ENCODE data around the gene ESF1.

The ESF1 gene

GRCh38 chr20:13800728-13801134 is 16.0 kb upstream of the ESF1 start:
- Mint-ChIP-seq H3K36me3 (ENCODE audit: low read depth) (peaks cover 83% of the 10 kb centered on the region), H3K4me1 (ENCODE audit: low read depth) (no peaks in the 10 kb centered on the region), H3K27me3 (no peaks in the 10 kb centered on the region), H3K27ac (no peak overlapping the region), H3K9me3 (no peaks in the 10 kb centered on the region), H3K4me3 (no peak overlapping the region)
- intact Hi-C loops (cut with micrococcal nuclease) = no loop called here

GRCh38 chr20:13799974-13800373 is 15.3 kb upstream of the ESF1 start:
- Mint-ChIP-seq H3K4me1 (ENCODE audit: low read depth) (no peaks in the 10 kb centered on the region), H3K36me3 (ENCODE audit: low read depth) (peaks cover 87% of the 10 kb centered on the region), H3K4me3 (no peak overlapping the region), H3K27ac (no peak overlapping the region), H3K27me3 (no peaks in the 10 kb centered on the region), H3K9me3 (no peaks in the 10 kb centered on the region)
- intact Hi-C loops (cut with micrococcal nuclease) = no loop called here

GRCh38 chr20:13799040-13799439 is 14.3 kb upstream of the ESF1 start:
- H3K4me1 Mint-ChIP-seq (ENCODE audit: low read depth) = no peaks in the 10 kb centered on the region
- H3K36me3 Mint-ChIP-seq (ENCODE audit: low read depth) = peaks cover 87% of the 10 kb centered on the region
- no peak overlapping the region for H3K27ac Mint-ChIP-seq
- H3K27me3 Mint-ChIP-seq = no peaks in the 10 kb centered on the region
- no peak overlapping the region for H3K4me3 Mint-ChIP-seq
- intact Hi-C loops (cut with micrococcal nuclease) = no loop called here
- no peaks in the 10 kb centered on the region for H3K9me3 Mint-ChIP-seq

- Mint-ChIP-seq H3K27ac (no peak overlapping the region), H3K4me3 (no peak overlapping the region), H3K4me1 (ENCODE audit: low read depth) (no peaks in the 10 kb centered on the region), H3K36me3 (ENCODE audit: low read depth) (peaks cover 91% of the 10 kb centered on the region), H3K27me3 (no peaks in the 10 kb centered on the region), H3K9me3 (no peaks in the 10 kb centered on the region)
- intact Hi-C loops (cut with micrococcal nuclease) = no loop called here
These were observed 9.9 kb upstream of the ESF1 start for GRCh38 chr20:13794667-13795066.

GRCh38 chr20:13793001-13793400 is 8.3 kb upstream of the ESF1 start:
- Mint-ChIP-seq H3K36me3 (ENCODE audit: low read depth) (peaks cover 85% of the 10 kb centered on the region), H3K4me1 (ENCODE audit: low read depth) (no peaks in the 10 kb centered on the region), H3K4me3 (no peak overlapping the region), H3K27me3 (no peaks in the 10 kb centered on the region), H3K9me3 (no peaks in the 10 kb centered on the region), H3K27ac (no peak overlapping the region)
- intact Hi-C loops (cut with micrococcal nuclease) = no loop called here

DNA sequence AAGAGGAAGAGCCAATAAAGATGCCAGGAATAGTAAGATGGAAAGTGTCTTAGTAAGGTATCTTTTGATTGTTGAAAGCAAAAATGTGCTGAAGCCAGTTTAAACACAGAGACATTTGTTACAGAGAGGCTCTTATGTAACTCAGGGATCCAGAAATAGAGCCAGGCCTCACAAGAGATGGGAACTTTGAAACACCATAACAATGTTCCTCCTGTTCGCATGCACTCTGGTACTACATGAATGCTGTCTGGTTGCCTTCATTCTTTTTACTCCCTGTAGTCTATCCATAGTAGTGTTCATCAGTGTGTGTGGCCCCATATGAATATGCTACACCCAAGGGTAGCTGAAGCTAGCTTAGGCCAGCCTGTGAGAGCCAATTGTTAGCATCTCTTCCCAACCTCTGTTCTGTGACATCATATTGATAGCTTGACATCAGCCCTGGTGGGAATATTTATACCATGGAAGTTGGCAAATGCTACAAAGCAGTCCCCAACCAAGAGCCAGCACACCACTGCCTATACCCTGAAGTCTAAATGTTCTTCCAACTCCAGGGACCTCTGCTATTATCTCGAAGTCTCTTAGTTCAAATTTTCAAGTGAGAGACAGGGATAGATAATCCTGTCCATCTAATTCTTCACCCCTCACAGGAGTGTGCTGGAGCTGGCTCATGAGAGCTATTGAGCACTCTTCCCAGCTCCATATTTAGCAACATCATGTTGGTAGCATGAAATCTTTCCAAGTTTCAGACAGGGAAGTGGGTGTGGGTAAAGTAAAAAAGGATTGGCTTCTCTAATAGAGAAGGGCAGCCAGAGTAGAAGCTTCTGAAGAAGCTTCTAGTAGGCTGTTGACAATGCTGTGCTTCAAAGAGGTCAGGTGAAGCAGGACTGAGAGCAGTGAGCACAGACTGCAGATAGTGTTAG is 7.1 kb upstream of the ESF1 start:
- intact Hi-C loops (cut with micrococcal nuclease) = no loop called here
- H3K9me3 Mint-ChIP-seq = no peaks in the 10 kb centered on the region
- no peak overlapping the region for H3K4me3 Mint-ChIP-seq
- H3K4me1 Mint-ChIP-seq (ENCODE audit: low read depth) = peaks cover 6% of the 10 kb centered on the region
- peaks cover 77% of the 10 kb centered on the region for H3K36me3 Mint-ChIP-seq (ENCODE audit: low read depth)
- H3K27ac Mint-ChIP-seq = peak overlapping the region; percentile 11
- no peaks in the 10 kb centered on the region for H3K27me3 Mint-ChIP-seq

DNA sequence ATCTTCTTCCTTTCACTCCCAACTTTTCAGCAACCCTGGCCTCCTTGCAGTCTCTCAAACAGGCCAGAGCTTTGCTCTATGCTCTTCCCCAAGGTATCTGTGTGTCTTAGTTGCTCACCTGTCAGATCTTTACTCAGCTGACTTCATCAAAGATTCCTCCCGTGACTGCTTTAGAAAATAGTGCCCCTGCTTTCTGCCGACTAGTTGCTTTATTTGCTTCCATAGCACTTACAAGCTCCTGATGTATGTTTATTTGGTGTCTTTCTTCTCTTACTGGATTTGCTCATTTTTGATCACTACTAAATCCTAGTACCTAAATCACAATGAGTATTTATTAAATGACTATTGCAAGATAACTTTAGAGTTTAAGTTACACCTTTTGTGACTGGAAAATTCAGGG is 6.0 kb upstream of the ESF1 start:
- peaks cover 66% of the 10 kb centered on the region for H3K36me3 Mint-ChIP-seq (ENCODE audit: low read depth)
- H3K4me3 Mint-ChIP-seq = no peak overlapping the region
- H3K4me1 Mint-ChIP-seq (ENCODE audit: low read depth) = peaks cover 17% of the 10 kb centered on the region
- no peak overlapping the region for H3K27ac Mint-ChIP-seq
- no peaks in the 10 kb centered on the region for H3K27me3 Mint-ChIP-seq
- intact Hi-C loops (cut with micrococcal nuclease) = no loop called here
- no peaks in the 10 kb centered on the region for H3K9me3 Mint-ChIP-seq

GRCh38 chr20:13788167-13788834 is 3.6 kb upstream of the ESF1 start:
- Mint-ChIP-seq H3K9me3 (no peaks in the 10 kb centered on the region), H3K36me3 (ENCODE audit: low read depth) (peaks cover 53% of the 10 kb centered on the region), H3K4me1 (ENCODE audit: low read depth) (peaks cover 17% of the 10 kb centered on the region), H3K27me3 (no peaks in the 10 kb centered on the region), H3K27ac (no peak overlapping the region), H3K4me3 (no peak overlapping the region)
- intact Hi-C loops (cut with micrococcal nuclease) = no loop called here

GRCh38 chr20:13786143-13786828 is 1.6 kb upstream of the ESF1 start:
- intact Hi-C loops (cut with micrococcal nuclease) = no loop called here
- Mint-ChIP-seq H3K4me1 (ENCODE audit: low read depth) (peaks cover 23% of the 10 kb centered on the region), H3K36me3 (ENCODE audit: low read depth) (peaks cover 53% of the 10 kb centered on the region), H3K27me3 (no peaks in the 10 kb centered on the region), H3K27ac (no peak overlapping the region), H3K9me3 (no peaks in the 10 kb centered on the region), H3K4me3 (peak overlapping the region; percentile 52)

DNA sequence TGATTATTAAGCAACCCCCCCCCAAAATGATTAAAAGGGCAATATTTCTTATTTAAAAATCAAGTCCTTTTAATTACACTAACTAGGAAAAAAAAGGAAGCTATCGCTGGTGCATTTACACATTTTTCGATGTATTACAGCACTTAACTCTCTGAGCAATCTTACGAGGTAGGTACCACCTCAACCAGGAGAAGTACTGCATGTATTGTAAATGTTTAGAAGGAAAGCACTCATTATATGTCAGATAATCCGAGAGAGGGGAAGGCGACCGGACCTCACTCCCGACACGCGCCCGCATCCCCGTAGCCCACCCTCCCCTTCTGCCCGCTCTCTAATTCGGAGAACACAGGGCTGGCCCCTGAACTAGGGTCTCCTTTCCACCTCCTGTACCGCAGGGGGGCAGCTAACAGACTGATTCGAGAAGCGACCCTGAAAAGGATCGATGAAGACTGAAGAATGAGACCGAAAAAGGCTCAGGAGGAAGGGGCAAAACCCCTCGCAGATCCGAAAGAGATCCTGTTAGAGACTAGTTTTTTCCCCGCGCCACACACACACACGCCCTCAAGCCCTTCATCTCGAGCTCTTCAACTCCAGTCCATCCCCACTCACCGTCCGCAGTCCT is 337 bp downstream of the ESF1 start:
- intact Hi-C loops (cut with micrococcal nuclease) = loop anchor here (2.0 to 5.0 kb wide), 2 partner anchors 146 to 777 kb away; partner anchors contain the start of genes SPTLC3 and TASP1
- H3K4me3 Mint-ChIP-seq = peak overlapping the region; percentile 90
- peaks cover 50% of the 10 kb centered on the region for H3K36me3 Mint-ChIP-seq (ENCODE audit: low read depth)
- no peaks in the 10 kb centered on the region for H3K9me3 Mint-ChIP-seq
- peaks cover 31% of the 10 kb centered on the region for H3K4me1 Mint-ChIP-seq (ENCODE audit: low read depth)
- H3K27ac Mint-ChIP-seq = peak overlapping the region; percentile 99
- H3K27me3 Mint-ChIP-seq = no peaks in the 10 kb centered on the region

DNA sequence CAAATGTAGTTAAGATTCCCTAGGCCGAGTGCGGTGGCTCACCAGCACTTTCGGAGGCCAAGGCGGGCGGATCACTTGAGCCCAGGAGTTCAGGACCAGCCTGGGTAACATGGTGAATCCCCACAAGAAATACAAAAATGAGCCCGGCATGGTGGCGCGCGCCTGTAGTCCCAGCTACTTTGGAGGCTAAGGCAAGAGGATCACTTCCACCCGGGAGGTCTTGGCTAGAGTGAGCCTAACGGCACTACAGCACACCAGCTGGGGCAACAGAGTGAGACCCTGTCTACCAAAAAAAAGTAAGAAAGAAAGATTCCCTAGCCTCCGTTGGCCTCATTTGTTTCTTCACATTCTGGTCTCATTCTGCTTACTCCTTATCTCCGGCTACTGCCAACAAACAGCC is 1.2 kb downstream of the ESF1 start:
- Mint-ChIP-seq H3K27me3 (no peaks in the 10 kb centered on the region), H3K36me3 (ENCODE audit: low read depth) (peaks cover 50% of the 10 kb centered on the region), H3K4me1 (ENCODE audit: low read depth) (peaks cover 31% of the 10 kb centered on the region), H3K9me3 (no peaks in the 10 kb centered on the region), H3K27ac (no peak overlapping the region), H3K4me3 (no peak overlapping the region)
- intact Hi-C loops (cut with micrococcal nuclease) = loop anchor here (5.0 kb wide), 1 partner anchor 776 kb away; the partner anchor contains the start of gene SPTLC3

DNA sequence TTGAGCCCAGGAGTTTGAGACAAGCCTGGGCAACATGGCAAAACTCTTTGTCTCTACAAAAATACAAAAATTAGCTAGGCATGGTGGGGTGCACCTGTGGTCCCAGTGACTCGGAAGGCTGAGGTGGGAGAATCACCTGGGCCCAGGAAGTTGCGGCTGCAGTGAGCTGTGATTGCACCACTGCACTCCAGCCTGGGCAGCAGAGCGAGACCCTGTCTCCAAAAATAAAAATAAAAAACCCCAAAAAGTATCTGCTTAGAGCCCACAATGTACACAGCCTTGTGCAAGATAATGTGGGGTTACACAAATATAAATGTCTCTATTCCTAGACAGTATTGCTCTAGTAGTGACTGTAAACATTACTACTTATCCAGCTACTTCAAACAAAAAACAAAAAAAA is 5.9 kb downstream of the ESF1 start:
- Mint-ChIP-seq H3K9me3 (no peaks in the 10 kb centered on the region), H3K4me1 (ENCODE audit: low read depth) (peaks cover 23% of the 10 kb centered on the region), H3K27ac (no peak overlapping the region), H3K4me3 (no peak overlapping the region), H3K27me3 (no peaks in the 10 kb centered on the region), H3K36me3 (ENCODE audit: low read depth) (peaks cover 65% of the 10 kb centered on the region)
- intact Hi-C loops (cut with micrococcal nuclease) = loop anchor here (10.0 kb wide), 2 partner anchors 164 to 854 kb away; no protein-coding TSS in a partner anchor

GRCh38 chr20:13777171-13777601 is 7.5 kb downstream of the ESF1 start:
- Mint-ChIP-seq H3K27me3 (no peaks in the 10 kb centered on the region), H3K36me3 (ENCODE audit: low read depth) (peaks cover 73% of the 10 kb centered on the region), H3K4me1 (ENCODE audit: low read depth) (peaks cover 17% of the 10 kb centered on the region), H3K9me3 (no peaks in the 10 kb centered on the region), H3K4me3 (no peak overlapping the region), H3K27ac (no peak overlapping the region)
- intact Hi-C loops (cut with micrococcal nuclease) = loop anchor here (10.0 kb wide), 2 partner anchors 162 to 852 kb away; no protein-coding TSS in a partner anchor

All from dendritic cell treated with granulocyte-macrophage colony-stimulating factor and Interleukin-4, amounts not matched to agents 40 ng/mL and 50 ng/mL, for 4 days (primary cell).